GM21360 (cell line): ENCODE measurements around the gene LCN10.
"Not testable (repeated sequence)": the region's sequence is repeated elsewhere in the genome, so short reads cannot be mapped to it uniquely, and the experiment has no call there.

Source experiments
- ATAC-seq: cut with Tn5 transposase; IDR thresholded peaks from one replicate; pipeline ENCODE4 v1.9.1; 2021; ENCODE audit warnings: mild to moderate bottlenecking, moderate library complexity; ENCODE audit not compliant: unreplicated experiment

Gene LCN10

GRCh38 chr9:136755302-136756133, 12.8 kb upstream of the LCN10 start:
- ATAC-seq, result not testable (repeated sequence)

- ATAC-seq, result no peak
Measured at GRCh38 chr9:136754626-136755301, 12.0 kb upstream of the LCN10 start.

- ATAC-seq, result no peak
Measured at GRCh38 chr9:136754059-136754572, 11.4 kb upstream of the LCN10 start.

- no peak for ATAC-seq
Measured at GRCh38 chr9:136753371-136754058, 10.8 kb upstream of the LCN10 start.

- ATAC-seq, result no peak
Measured at GRCh38 chr9:136751814-136752213, 9.1 kb upstream of the LCN10 start.

- no peak for ATAC-seq
Measured at GRCh38 chr9:136751244-136751643, 8.5 kb upstream of the LCN10 start.

GRCh38 chr9:136750526-136750925, 7.8 kb upstream of the LCN10 start:
- ATAC-seq, result no peak

GRCh38 chr9:136748666-136749611, 6.2 kb upstream of the LCN10 start:
- no peak for ATAC-seq

- no peak for ATAC-seq
Measured at GRCh38 chr9:136748201-136748600, 5.5 kb upstream of the LCN10 start, which contains the start of gene LCN6. LCN6 (minus strand) TSS chr9:136748525; CDS start chr9:136748483, 42 bp downstream.

GRCh38 chr9:136747161-136748060, 4.7 kb upstream of the LCN10 start:
- ATAC-seq, result no peak

GRCh38 chr9:136746621-136747020, 3.9 kb upstream of the LCN10 start:
- ATAC-seq, result no peak

- no peak for ATAC-seq
Measured at GRCh38 chr9:136746155-136746490, 3.4 kb upstream of the LCN10 start.

- ATAC-seq, result no peak
Measured at GRCh38 chr9:136745389-136746154, 2.8 kb upstream of the LCN10 start.

- no peak for ATAC-seq
Measured at GRCh38 chr9:136744773-136745172, 2.0 kb upstream of the LCN10 start.

GRCh38 chr9:136743639-136744211, 985 bp upstream of the LCN10 start:
- no peak for ATAC-seq

GRCh38 chr9:136741883-136742571, 713 bp downstream of the LCN10 start:
- no peak for ATAC-seq

GRCh38 chr9:136740971-136741882, 1.5 kb downstream of the LCN10 start:
- ATAC-seq, result no peak
